Kidney epithelial cell (primary cell): ENCODE results near the gene DUSP18. TPM values are rescaled to one million over a fixed set of nuclear protein-coding genes. Genes with fewer than 3 reads are reported as not detected.
A peak's percentile ranks its signal among the peaks of the same experiment; 100 is the strongest.

Source experiments
- DNase-seq: peaks from one replicate; pipeline ENCODE4 v3.0.0-alpha.2; 2010; ENCODE audit warnings: low read depth
- H3K27me3 ChIP-seq: 2 replicates; pipeline ENCODE4 v1.6.0; 2011; ENCODE audit warnings: low read length; ENCODE audit not compliant: control insufficient read depth, insufficient read depth
- H3K36me3 ChIP-seq: 2 replicates; pipeline ENCODE4 v1.5.1; 2011; ENCODE audit warnings: low read length; ENCODE audit not compliant: control insufficient read depth, insufficient read depth
- H3K4me3 ChIP-seq: 2 replicates; pipeline ENCODE4 v1.5.1; 2011; ENCODE audit warnings: low read depth, mild to moderate bottlenecking, control low read depth, low read length
- total RNA-seq: library from RNA; depleted of rRNA; stranded (reverse); fragments of >200 nt; gene quantifications from 2 replicates; pipeline ENCODE4 v1.2.3, GENCODE V29; 2015
- TF ChIP-seq, protein P1 (sequence below): IDR thresholded peaks from 2 replicates; pipeline ENCODE4 v1.5.1; 2011; ENCODE audit warnings: mild to moderate bottlenecking, moderate library complexity, low read length, control low read depth, inconsistent platforms; ENCODE audit not compliant: insufficient read depth, poor library complexity, severe bottlenecking

DUSP18 gene
- total RNA-seq, 1 donor from 2014 or later: 16.2 TPM

DNA sequence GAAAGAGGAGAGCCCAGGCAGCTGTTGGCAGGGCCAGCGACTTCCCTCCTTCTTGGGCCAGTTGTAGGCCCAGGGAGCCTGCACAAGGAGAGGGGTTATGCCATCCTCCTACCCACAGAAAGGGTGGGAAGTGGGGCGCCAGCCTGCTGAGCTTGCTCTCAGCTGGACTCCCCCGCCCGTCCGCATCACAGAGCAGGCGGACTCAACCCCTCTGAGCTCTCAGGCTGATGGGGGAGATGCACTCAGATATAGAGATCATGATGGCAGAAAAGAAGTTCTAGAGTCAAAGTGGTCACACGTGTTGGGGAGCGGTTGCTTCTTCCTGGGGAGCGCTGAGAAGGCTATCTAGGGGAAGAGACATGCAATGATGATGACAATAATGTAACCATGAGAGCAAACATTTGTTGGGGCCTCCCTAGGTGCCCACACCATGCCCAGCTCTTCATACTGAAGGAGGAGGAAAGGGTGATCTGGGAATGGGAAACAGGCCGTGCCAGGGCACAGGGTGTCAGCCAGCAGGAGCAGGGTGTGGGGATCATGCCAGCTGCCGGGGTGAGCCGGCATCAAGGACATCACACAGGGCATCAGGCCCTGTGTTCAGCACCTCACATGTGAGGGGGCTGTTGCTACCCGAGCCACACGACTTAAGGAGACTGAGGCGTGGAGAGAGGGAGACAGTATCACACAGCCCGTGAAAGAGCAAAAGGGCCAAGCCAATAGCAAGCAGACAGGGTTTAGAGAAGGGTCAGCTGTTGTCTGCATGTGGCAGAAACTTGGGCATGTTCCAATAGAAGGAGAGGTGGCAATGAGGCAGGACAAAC is 24.4 kb downstream of the DUSP18 start:
- no peak for DNase-seq
- Histone ChIP-seq H3K4me3 (no peak overlapping the region), H3K36me3 (no peaks in the 10 kb centered on the region), H3K27me3 (no peaks in the 10 kb centered on the region)
- TF ChIP-seq, protein P1, sequence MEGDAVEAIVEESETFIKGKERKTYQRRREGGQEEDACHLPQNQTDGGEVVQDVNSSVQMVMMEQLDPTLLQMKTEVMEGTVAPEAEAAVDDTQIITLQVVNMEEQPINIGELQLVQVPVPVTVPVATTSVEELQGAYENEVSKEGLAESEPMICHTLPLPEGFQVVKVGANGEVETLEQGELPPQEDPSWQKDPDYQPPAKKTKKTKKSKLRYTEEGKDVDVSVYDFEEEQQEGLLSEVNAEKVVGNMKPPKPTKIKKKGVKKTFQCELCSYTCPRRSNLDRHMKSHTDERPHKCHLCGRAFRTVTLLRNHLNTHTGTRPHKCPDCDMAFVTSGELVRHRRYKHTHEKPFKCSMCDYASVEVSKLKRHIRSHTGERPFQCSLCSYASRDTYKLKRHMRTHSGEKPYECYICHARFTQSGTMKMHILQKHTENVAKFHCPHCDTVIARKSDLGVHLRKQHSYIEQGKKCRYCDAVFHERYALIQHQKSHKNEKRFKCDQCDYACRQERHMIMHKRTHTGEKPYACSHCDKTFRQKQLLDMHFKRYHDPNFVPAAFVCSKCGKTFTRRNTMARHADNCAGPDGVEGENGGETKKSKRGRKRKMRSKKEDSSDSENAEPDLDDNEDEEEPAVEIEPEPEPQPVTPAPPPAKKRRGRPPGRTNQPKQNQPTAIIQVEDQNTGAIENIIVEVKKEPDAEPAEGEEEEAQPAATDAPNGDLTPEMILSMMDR: no peak

DNA sequence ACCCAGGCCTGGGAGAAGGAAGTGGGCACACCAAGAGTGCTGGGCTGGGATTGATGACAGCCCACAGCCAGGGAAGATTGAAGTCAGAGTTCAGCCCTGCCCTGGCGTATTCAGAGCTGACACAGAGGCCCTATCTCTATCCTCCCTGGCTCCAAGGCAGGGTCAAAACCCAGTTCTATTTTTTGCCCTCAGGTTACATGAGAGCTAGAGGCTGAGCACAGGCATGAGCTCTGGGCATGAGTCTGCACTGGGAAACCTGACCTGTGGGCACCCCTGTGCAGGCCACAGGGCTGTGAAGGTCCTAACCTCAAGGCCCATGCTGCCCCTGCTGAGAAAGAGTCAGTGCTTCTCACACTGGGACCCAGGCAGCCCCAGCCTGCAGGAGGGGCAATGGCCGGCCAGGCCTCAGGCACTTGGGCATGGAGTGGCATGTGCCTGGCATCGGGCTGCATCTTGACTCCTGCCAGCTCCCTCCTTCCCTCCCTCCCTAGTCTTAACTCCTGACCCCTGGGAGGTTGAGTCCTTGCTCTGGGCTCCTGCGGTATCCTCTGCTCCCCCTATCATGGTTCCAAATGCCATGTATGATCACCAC is 26.7 kb downstream of the DUSP18 start:
- DNase-seq: no peak
- Histone ChIP-seq H3K4me3 (no peak overlapping the region), H3K36me3 (no peaks in the 10 kb centered on the region), H3K27me3 (no peaks in the 10 kb centered on the region)
- TF ChIP-seq, protein P1: no peak

DNA sequence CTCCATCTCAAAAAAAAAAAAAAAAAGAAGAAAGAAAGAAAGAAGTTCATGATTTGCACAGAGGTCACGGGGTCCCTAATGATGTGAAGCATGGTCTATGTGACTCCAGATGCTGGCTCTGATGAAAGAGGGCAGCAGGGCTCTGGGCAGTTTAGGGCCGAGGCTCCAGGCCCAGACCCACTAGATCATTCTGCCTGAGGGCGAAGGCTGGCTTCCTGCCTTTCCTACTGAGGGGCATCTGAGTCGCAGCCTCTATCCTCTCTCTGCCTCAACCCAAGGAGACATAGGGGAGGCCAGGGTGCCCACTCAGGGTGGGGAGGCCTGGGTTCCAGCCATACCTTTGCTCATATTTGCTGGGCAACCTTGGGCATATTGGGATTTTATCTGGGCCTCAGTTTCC is 27.3 kb downstream of the DUSP18 start:
- Histone ChIP-seq H3K36me3 (no peaks in the 10 kb centered on the region), H3K27me3 (no peaks in the 10 kb centered on the region), H3K4me3 (no peak overlapping the region)
- no peak for DNase-seq
- TF ChIP-seq, protein P1: no peak

DNA sequence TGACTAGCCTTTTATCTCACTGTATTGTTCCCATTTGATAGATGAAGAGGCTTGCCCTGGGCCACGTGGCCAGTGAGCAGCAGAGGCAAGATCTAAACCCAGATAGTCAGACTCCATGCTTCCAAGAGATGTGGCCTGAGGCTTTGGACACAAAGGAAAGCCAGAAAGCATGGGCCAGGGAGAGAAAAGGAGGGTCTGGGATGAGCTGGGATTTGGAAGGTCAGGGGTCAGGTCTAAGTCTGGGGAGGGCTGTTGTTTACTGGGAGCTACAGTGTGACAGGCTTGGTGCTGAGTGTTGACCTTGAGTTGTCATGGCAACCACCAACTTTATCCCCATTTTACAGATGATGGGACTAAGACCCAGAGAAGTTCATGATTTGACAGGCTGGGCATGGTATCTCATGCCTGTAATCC is 30.0 kb downstream of the DUSP18 start:
- Histone ChIP-seq H3K36me3 (no peaks in the 10 kb centered on the region), H3K27me3 (no peaks in the 10 kb centered on the region), H3K4me3 (no peak overlapping the region)
- no peak for DNase-seq
- TF ChIP-seq, protein P1: no peak

DNA sequence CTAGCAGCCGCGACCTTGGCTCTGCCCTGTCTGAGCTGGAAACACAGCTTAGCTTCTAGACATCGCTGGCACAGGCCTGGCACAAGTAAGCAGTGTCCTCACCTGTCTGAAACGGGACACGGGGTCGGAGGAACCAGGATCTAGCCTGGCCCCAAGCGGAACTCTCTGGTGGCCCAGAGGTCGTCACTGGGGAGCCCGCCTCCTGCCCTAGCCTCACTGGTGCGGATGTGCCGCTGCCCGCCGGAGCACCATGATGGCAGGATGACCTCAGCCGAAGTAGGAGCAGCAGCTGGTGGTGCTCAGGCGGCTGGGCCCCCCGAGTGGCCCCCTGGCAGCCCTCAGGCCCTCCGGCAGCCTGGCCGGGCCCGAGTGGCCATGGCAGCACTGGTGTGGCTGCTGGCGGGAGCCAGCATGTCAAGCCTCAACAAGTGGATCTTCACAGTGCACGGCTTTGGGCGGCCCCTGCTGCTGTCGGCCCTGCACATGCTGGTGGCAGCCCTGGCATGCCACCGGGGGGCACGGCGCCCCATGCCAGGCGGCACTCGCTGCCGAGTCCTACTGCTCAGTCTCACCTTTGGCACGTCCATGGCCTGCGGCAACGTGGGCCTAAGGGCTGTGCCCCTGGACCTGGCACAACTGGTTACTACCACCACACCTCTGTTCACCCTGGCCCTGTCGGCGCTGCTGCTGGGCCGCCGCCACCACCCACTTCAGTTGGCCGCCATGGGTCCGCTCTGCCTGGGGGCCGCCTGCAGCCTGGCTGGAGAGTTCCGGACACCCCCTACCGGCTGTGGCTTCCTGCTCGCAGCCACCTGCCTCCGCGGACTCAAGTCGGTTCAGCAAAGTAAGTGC is 31.2 kb downstream of the DUSP18 start:
- H3K36me3 ChIP-seq: no peaks in the 10 kb centered on the region
- TF ChIP-seq, protein P1: no peak
- H3K27me3 ChIP-seq: no peaks in the 10 kb centered on the region
- H3K4me3 ChIP-seq: peak overlapping the region; percentile 52
- no peak for DNase-seq
